Activated CD8-positive, alpha-beta memory T cell treated with anti-CD3 and anti-CD28 coated beads for 1 hour (primary cell): Measurements from ENCODE around the gene SNRPD3.
"Not testable (repeated sequence)": the region's sequence is repeated elsewhere in the genome, so short reads cannot be mapped to it uniquely, and the experiment has no call there.

ENCODE experiments used
- DNase-seq, 2 donors: peaks; one replicate each; pipeline ENCODE4 v3.0.0-alpha.2; 2020; ENCODE audit warnings: low read depth in 1 of 2; ENCODE audit errors: extremely low read depth in 1 of 2

The SNRPD3 gene

GRCh38 chr22:24590596-24591173, 34.9 kb downstream of the SNRPD3 start:
- no peak for DNase-seq

GRCh38 chr22:24591286-24591830, 35.6 kb downstream of the SNRPD3 start:
- DNase-seq = no peak

- no peak for DNase-seq
These were observed 36.5 kb downstream of the SNRPD3 start for GRCh38 chr22:24592058-24592850.

GRCh38 chr22:24592851-24593558, 37.2 kb downstream of the SNRPD3 start, which contains the start of gene LRRC75B:
TSS of gene LRRC75B (minus strand) at chr22:24593073. CDS start at chr22:24593039, 34 bp downstream.
- no peak for DNase-seq

- DNase-seq = not testable (repeated sequence)
These were observed 37.7 kb downstream of the SNRPD3 start for GRCh38 chr22:24593559-24593835.

GRCh38 chr22:24593836-24594568, 38.2 kb downstream of the SNRPD3 start:
- no peak for DNase-seq

- DNase-seq = no peak
These were observed 38.8 kb downstream of the SNRPD3 start for GRCh38 chr22:24594569-24595120.

GRCh38 chr22:24595228-24595627, 39.4 kb downstream of the SNRPD3 start:
- no peak for DNase-seq

- no peak for DNase-seq
These were observed 40.1 kb downstream of the SNRPD3 start for GRCh38 chr22:24595863-24596262.

GRCh38 chr22:24597076-24597475, 41.3 kb downstream of the SNRPD3 start:
- DNase-seq = not testable (repeated sequence)

- no peak for DNase-seq
These were observed 43.7 kb downstream of the SNRPD3 start for GRCh38 chr22:24599514-24599913.

- not testable (repeated sequence) for DNase-seq
These were observed 44.3 kb downstream of the SNRPD3 start for GRCh38 chr22:24599958-24600715.

- DNase-seq = no peak
These were observed 45.7 kb downstream of the SNRPD3 start for GRCh38 chr22:24601217-24602104.

GRCh38 chr22:24602105-24602749, 46.4 kb downstream of the SNRPD3 start:
- DNase-seq = not testable (repeated sequence)

GRCh38 chr22:24602847-24603769, 47.3 kb downstream of the SNRPD3 start, which contains the start of gene GGT1:
TSS of gene GGT1 (plus strand) at chr22:24603193. CDS start at chr22:24611082, 7,889 bp downstream.
- not testable (repeated sequence) for DNase-seq

- DNase-seq = not testable (repeated sequence)
These were observed 48.2 kb downstream of the SNRPD3 start for GRCh38 chr22:24603770-24604629.
